Measurements from ENCODE around the gene KDELR3. TPM values are rescaled to one million over a fixed set of nuclear protein-coding genes. Genes with fewer than 3 reads are reported as not detected.

Gene KDELR3
- total and polyA plus RNA-seq, 2 experiments from 2014 or later, result 5.6 to 5.7 TPM

DNA sequence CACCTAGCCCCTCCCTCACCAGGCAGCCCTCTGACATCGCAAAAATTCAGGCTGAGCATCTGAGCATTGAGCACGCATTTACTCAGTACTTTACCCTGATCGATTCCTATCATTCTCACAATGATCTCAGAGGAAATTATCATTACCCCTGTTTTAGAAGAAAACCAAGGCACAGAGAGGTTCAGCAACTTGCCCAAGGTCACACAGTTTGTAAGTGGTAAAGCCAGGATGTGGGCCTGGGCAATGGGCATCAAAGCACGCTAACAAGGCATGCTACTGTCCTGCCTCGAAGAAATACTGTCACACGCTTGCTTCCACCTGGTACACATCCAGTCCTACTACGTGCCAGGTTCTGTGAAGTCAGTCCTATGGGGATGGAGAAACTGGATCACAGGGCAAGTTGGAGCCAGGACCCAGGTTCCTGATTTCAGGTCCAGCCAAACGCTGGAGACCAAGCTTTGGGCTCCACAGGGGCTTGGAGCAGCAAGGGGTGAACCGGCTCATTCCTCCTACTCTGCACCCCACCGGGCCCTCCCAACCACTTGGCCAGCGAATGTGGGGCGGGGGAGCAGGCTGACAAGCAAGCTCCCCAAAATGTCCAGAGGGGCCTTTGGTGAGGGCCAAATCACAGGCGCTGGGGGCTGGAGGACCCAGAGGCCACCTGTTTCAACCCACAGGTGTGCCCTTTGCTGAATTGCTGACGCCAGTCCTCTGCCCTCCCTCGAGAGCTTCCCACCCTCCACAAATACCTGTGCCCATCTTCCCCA, 31.1 kb upstream of the KDELR3 start:
- no peaks in the 10 kb centered on the region for H4K20me1 ChIP-seq (replicated peaks; ENCODE audit: insufficient read depth)
- H3K9me3 Mint-ChIP-seq, result no peaks in the 10 kb centered on the region
- H3K36me3 ChIP-seq (ENCODE audit: insufficient read depth), result no peaks in the 10 kb centered on the region
- no peak overlapping the region for H3K27ac ChIP-seq (ENCODE audit: low read depth)
- no peak overlapping the region for H3K4me2 ChIP-seq
- H3K4me1 ChIP-seq (ENCODE audit: insufficient read depth), result no peaks in the 10 kb centered on the region
- H3K36me3 Mint-ChIP-seq (ENCODE audit: low read depth), result no peaks in the 10 kb centered on the region
- H2AFZ ChIP-seq, result no peak overlapping the region
- no peaks in the 10 kb centered on the region for H3K27me3 ChIP-seq (ENCODE audit: insufficient read depth)
- TF ChIP-seq POLR2AphosphoS5 (IDR thresholded peaks at IDR 0.05; ENCODE audit: low read depth) (no peak), CREB1 (CRISPR knock-in tag; IDR thresholded peaks at IDR 0.05; ENCODE audit: low read depth) (no peak), NANOG (IDR thresholded peaks at IDR 0.05; ENCODE audit: borderline replicate concordance) (no peak), ZNF114 (CRISPR knock-in tag; IDR thresholded peaks at IDR 0.05) (no peak), EZH2phosphoT487 (IDR thresholded peaks at IDR 0.05; ENCODE audit: unreplicated experiment) (no peak), EZH2 (IDR thresholded peaks at IDR 0.05; ENCODE audit: low read depth, unreplicated experiment) (no peak), JUNB (IDR thresholded peaks at IDR 0.05; ENCODE audit: unreplicated experiment) (no peak), STAT1 (IDR thresholded peaks at IDR 0.05; ENCODE audit: unreplicated experiment) (no peak)
- TF ChIP-seq, protein P1, sequence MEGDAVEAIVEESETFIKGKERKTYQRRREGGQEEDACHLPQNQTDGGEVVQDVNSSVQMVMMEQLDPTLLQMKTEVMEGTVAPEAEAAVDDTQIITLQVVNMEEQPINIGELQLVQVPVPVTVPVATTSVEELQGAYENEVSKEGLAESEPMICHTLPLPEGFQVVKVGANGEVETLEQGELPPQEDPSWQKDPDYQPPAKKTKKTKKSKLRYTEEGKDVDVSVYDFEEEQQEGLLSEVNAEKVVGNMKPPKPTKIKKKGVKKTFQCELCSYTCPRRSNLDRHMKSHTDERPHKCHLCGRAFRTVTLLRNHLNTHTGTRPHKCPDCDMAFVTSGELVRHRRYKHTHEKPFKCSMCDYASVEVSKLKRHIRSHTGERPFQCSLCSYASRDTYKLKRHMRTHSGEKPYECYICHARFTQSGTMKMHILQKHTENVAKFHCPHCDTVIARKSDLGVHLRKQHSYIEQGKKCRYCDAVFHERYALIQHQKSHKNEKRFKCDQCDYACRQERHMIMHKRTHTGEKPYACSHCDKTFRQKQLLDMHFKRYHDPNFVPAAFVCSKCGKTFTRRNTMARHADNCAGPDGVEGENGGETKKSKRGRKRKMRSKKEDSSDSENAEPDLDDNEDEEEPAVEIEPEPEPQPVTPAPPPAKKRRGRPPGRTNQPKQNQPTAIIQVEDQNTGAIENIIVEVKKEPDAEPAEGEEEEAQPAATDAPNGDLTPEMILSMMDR (conservative IDR thresholded peaks at IDR 0.05; ENCODE audit: low read depth in 2 of 2), result no peak
- TF ChIP-seq, protein P2, sequence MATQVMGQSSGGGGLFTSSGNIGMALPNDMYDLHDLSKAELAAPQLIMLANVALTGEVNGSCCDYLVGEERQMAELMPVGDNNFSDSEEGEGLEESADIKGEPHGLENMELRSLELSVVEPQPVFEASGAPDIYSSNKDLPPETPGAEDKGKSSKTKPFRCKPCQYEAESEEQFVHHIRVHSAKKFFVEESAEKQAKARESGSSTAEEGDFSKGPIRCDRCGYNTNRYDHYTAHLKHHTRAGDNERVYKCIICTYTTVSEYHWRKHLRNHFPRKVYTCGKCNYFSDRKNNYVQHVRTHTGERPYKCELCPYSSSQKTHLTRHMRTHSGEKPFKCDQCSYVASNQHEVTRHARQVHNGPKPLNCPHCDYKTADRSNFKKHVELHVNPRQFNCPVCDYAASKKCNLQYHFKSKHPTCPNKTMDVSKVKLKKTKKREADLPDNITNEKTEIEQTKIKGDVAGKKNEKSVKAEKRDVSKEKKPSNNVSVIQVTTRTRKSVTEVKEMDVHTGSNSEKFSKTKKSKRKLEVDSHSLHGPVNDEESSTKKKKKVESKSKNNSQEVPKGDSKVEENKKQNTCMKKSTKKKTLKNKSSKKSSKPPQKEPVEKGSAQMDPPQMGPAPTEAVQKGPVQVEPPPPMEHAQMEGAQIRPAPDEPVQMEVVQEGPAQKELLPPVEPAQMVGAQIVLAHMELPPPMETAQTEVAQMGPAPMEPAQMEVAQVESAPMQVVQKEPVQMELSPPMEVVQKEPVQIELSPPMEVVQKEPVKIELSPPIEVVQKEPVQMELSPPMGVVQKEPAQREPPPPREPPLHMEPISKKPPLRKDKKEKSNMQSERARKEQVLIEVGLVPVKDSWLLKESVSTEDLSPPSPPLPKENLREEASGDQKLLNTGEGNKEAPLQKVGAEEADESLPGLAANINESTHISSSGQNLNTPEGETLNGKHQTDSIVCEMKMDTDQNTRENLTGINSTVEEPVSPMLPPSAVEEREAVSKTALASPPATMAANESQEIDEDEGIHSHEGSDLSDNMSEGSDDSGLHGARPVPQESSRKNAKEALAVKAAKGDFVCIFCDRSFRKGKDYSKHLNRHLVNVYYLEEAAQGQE (IDR thresholded peaks at IDR 0.05; ENCODE audit: unreplicated experiment), result no peak
- TF ChIP-seq, protein P3, sequence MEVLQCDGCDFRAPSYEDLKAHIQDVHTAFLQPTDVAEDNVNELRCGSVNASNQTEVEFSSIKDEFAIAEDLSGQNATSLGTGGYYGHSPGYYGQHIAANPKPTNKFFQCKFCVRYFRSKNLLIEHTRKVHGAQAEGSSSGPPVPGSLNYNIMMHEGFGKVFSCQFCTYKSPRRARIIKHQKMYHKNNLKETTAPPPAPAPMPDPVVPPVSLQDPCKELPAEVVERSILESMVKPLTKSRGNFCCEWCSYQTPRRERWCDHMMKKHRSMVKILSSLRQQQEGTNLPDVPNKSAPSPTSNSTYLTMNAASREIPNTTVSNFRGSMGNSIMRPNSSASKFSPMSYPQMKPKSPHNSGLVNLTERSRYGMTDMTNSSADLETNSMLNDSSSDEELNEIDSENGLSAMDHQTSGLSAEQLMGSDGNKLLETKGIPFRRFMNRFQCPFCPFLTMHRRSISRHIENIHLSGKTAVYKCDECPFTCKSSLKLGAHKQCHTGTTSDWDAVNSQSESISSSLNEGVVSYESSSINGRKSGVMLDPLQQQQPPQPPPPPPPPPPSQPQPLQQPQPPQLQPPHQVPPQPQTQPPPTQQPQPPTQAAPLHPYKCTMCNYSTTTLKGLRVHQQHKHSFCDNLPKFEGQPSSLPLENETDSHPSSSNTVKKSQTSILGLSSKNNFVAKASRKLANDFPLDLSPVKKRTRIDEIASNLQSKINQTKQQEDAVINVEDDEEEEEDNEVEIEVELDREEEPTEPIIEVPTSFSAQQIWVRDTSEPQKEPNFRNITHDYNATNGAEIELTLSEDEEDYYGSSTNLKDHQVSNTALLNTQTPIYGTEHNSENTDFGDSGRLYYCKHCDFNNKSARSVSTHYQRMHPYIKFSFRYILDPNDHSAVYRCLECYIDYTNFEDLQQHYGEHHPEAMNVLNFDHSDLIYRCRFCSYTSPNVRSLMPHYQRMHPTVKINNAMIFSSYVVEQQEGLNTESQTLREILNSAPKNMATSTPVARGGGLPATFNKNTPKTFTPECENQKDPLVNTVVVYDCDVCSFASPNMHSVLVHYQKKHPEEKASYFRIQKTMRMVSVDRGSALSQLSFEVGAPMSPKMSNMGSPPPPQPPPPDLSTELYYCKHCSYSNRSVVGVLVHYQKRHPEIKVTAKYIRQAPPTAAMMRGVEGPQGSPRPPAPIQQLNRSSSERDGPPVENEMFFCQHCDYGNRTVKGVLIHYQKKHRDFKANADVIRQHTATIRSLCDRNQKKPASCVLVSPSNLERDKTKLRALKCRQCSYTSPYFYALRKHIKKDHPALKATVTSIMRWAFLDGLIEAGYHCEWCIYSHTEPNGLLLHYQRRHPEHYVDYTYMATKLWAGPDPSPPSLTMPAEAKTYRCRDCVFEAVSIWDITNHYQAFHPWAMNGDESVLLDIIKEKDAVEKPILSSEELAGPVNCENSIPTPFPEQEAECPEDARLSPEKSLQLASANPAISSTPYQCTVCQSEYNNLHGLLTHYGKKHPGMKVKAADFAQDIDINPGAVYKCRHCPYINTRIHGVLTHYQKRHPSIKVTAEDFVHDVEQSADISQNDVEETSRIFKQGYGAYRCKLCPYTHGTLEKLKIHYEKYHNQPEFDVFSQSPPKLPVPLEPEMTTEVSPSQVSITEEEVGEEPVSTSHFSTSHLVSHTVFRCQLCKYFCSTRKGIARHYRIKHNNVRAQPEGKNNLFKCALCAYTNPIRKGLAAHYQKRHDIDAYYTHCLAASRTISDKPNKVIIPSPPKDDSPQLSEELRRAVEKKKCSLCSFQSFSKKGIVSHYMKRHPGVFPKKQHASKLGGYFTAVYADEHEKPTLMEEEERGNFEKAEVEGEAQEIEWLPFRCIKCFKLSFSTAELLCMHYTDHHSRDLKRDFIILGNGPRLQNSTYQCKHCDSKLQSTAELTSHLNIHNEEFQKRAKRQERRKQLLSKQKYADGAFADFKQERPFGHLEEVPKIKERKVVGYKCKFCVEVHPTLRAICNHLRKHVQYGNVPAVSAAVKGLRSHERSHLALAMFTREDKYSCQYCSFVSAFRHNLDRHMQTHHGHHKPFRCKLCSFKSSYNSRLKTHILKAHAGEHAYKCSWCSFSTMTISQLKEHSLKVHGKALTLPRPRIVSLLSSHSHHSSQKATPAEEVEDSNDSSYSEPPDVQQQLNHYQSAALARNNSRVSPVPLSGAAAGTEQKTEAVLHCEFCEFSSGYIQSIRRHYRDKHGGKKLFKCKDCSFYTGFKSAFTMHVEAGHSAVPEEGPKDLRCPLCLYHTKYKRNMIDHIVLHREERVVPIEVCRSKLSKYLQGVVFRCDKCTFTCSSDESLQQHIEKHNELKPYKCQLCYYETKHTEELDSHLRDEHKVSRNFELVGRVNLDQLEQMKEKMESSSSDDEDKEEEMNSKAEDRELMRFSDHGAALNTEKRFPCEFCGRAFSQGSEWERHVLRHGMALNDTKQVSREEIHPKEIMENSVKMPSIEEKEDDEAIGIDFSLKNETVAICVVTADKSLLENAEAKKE (CRISPR knock-in tag; IDR thresholded peaks at IDR 0.05), result no peak
- DNase-seq (ENCODE audit: low spot score) (no peak), ATAC-seq (no peak)
- no peaks in the 10 kb centered on the region; the same call in 1 of the 3 replicates for H3K4me1 Mint-ChIP-seq
- H3K27ac Mint-ChIP-seq, result no peak overlapping the region
- no peaks in the 10 kb centered on the region; the same call in 1 of the 2 replicates for H3F3A ChIP-seq (replicated peaks; ENCODE audit: low read depth)
- H3K79me2 ChIP-seq (replicated peaks; ENCODE audit: insufficient read depth), result no peaks in the 10 kb centered on the region
- peaks cover 15% of the 10 kb centered on the region for H3K27me3 Mint-ChIP-seq (ENCODE audit: insufficient read depth, low read depth, poor library complexity)
- H3K9me2 ChIP-seq (ENCODE audit: insufficient read depth), result no peaks in the 10 kb centered on the region
- no peak overlapping the region for H3K4me3 ChIP-seq
- no peak overlapping the region for H3K4me3 Mint-ChIP-seq
